Endothelial cell of umbilical vein (primary cell): Measurements from ENCODE around the gene CACNA1B. TPM values are rescaled to one million over a fixed set of nuclear protein-coding genes. Genes with fewer than 3 reads are reported as not detected.

Experiments used
- BruUV-seq: library from RNA; stranded (reverse); fragments of 400-500 nt; replicated peaks from 2 replicates; lab custom pipeline; 2021; lab: Mats Ljungman, UMichigan
- CTCF ChIA-PET: fragments of 300-600, 350-600 bp; sonication (Branson Sonifier 250); formaldehyde crosslinking; loops from one replicate; lab custom pipeline; 2021; ENCODE audit warnings: antibody characterized with exemption, inconsistent platforms; lab: Charles Lee
- POLR2A ChIA-PET: fragments of 300-600, 350-600 bp; sonication (Branson Sonifier 250); formaldehyde crosslinking; loops from one replicate; lab custom pipeline; 2021; ENCODE audit warnings: antibody characterized with exemption, inconsistent platforms; lab: Charles Lee
- DNase-seq: peaks from one replicate; pipeline ENCODE4 v3.0.0-alpha.2; 2011; ENCODE audit warnings: low read depth, low spot score
- FAIRE-seq: peaks from 2 replicates; lab custom pipeline; 2011; peaks lifted over from hg19 to GRCh38; lab: Jason Lieb, UNC
- H2AFZ ChIP-seq: 2 replicates; pipeline ENCODE4 v1.6.0; 2012; ENCODE audit warnings: low read depth, low read length, control low read depth, inconsistent platforms
- H3K27ac ChIP-seq: 2 replicates; pipeline ENCODE4 v1.5.1; 2011; ENCODE audit warnings: low read depth, mild to moderate bottlenecking, control low read depth, low read length, moderate library complexity; ENCODE audit not compliant: insufficient read depth
- H3K27me3 ChIP-seq, 2 experiments: 2 replicates each; pipeline versions ENCODE4 v1.6.0 to v1.6.1; 2011; ENCODE audit warnings: low read length in 2 of 2, mixed read lengths in 1 of 2; ENCODE audit not compliant: control insufficient read depth in 2 of 2, insufficient read depth in 2 of 2
- H3K36me3 ChIP-seq, 2 experiments: 2 replicates in 1 of 2; 3 replicates in 1 of 2; pipeline ENCODE4 v1.5.1; 2011; ENCODE audit warnings: low read length in 2 of 2, mild to moderate bottlenecking in 1 of 2, moderate library complexity in 1 of 2; ENCODE audit not compliant: control insufficient read depth in 2 of 2, insufficient read depth in 2 of 2; ENCODE audit errors: extremely low read depth in 1 of 2
- H3K4me1 ChIP-seq: 3 replicates; pipeline ENCODE4 v1.5.1; 2011; ENCODE audit warnings: mild to moderate bottlenecking, low read length; ENCODE audit not compliant: control insufficient read depth, insufficient read depth; ENCODE audit errors: extremely low read depth
- H3K4me2 ChIP-seq: 2 replicates; pipeline ENCODE4 v1.6.1; 2011; ENCODE audit warnings: low read length, control low read depth, mixed read lengths; ENCODE audit not compliant: insufficient read depth
- H3K4me3 ChIP-seq, 3 experiments: fragments of 200-600 bp in 1 of 3; sonication (generic), shearing (Covaris generic) in 1 of 3; replicated peaks in 1 of 3; 2 replicates each; pipeline ENCODE4 v1.5.1; 2011 to 2016; ENCODE audit warnings: control low read depth in 3 of 3, low read length in 3 of 3, mild to moderate bottlenecking in 2 of 3, inconsistent platforms in 1 of 3, low read depth in 1 of 3, moderate library complexity in 1 of 3; ENCODE audit not compliant: insufficient read depth in 1 of 3
- H3K79me2 ChIP-seq: 2 replicates; pipeline ENCODE4 v1.6.0; 2012; ENCODE audit warnings: low read length, inconsistent platforms; ENCODE audit not compliant: control insufficient read depth, insufficient read depth
- H3K9ac ChIP-seq: replicated peaks from 2 replicates; pipeline ENCODE3; 2011; ENCODE audit warnings: low read length, control low read depth; ENCODE audit not compliant: insufficient read depth; ENCODE audit errors: extremely low read depth
- H3K9me1 ChIP-seq: replicated peaks from 3 replicates; pipeline ENCODE4 v1.6.0; 2011; ENCODE audit warnings: mild to moderate bottlenecking, low read length; ENCODE audit not compliant: control insufficient read depth, insufficient read depth; ENCODE audit errors: extremely low read depth
- H3K9me3 ChIP-seq: replicated peaks from 2 replicates; pipeline ENCODE4 v1.5.1; 2012; ENCODE audit warnings: low read length, inconsistent platforms; ENCODE audit not compliant: control insufficient read depth, insufficient read depth
- H4K20me1 ChIP-seq: replicated peaks from 2 replicates; pipeline ENCODE3; 2011; ENCODE audit warnings: mild to moderate bottlenecking, low read length; ENCODE audit not compliant: control insufficient read depth, insufficient read depth; ENCODE audit errors: extremely low read depth
- CTCF ChIP-seq, 2 donors: IDR thresholded peaks; 1 replicate in 1 of 2; 2 replicates in 1 of 2; pipeline ENCODE4 v1.5.1; 2011; ENCODE audit warnings: low read length in 2 of 2, mild to moderate bottlenecking in 2 of 2, moderate library complexity in 2 of 2, control low read depth in 1 of 2, inconsistent platforms in 1 of 2, low read depth in 1 of 2; ENCODE audit not compliant: insufficient read depth in 1 of 2; ENCODE audit errors: extremely low read depth in 1 of 2
- EZH2 ChIP-seq: IDR thresholded peaks from 2 replicates; pipeline ENCODE4 v1.6.1; 2012; ENCODE audit warnings: borderline replicate concordance, low read depth, mild to moderate bottlenecking, moderate library complexity, low read length, inconsistent platforms; ENCODE audit not compliant: severe bottlenecking
- FOS ChIP-seq: IDR thresholded peaks from 2 replicates; pipeline ENCODE4 v1.6.1; 2011; ENCODE audit warnings: mild to moderate bottlenecking, low read length, moderate library complexity, borderline replicate concordance; ENCODE audit not compliant: insufficient read depth
- GATA2 ChIP-seq: IDR thresholded peaks from 2 replicates; pipeline ENCODE4 v1.7.0; 2011; ENCODE audit warnings: low read depth, mild to moderate bottlenecking, moderate library complexity, mixed read lengths, low read length; ENCODE audit not compliant: insufficient read length, insufficient read depth
- JUN ChIP-seq: IDR thresholded peaks from 2 replicates; pipeline ENCODE4 v1.6.1; 2011; ENCODE audit warnings: borderline replicate concordance, low read depth; ENCODE audit not compliant: insufficient read length, insufficient read depth
- MAX ChIP-seq: IDR thresholded peaks from 2 replicates; pipeline ENCODE4 v1.6.1; 2011; ENCODE audit not compliant: insufficient read depth, insufficient read length
- MYC ChIP-seq: IDR thresholded peaks from one replicate; pipeline ENCODE4 v1.6.1; 2011; ENCODE audit warnings: mild to moderate bottlenecking, low read depth, low read length
- POLR2A ChIP-seq: IDR thresholded peaks from 2 replicates; pipeline ENCODE4 v1.6.1; 2012; ENCODE audit warnings: low read depth, mild to moderate bottlenecking, control low read depth, low read length
- POLR2AphosphoS5 ChIP-seq: IDR thresholded peaks from 2 replicates; pipeline ENCODE4 v1.6.1; 2012; ENCODE audit warnings: low read depth, mild to moderate bottlenecking, control low read depth, low read length, moderate library complexity; ENCODE audit not compliant: insufficient read depth
- dilution Hi-C: fragments of 300-500 bp; cut with MboI; formaldehyde crosslinking; loops from one replicate; pipeline ENCODE4 v1.15.0; 2019; ENCODE audit warnings: low sequenced_read_pairs; ENCODE audit not compliant: extremely low pct_ligation_motif_present
- intact Hi-C: fragments of 100-400 bp; cut with micrococcal nuclease; formaldehyde crosslinking; loops from one replicate; pipeline ENCODE4 v1.10.0; 2022
- polyA plus RNA-seq, 4 experiments: library from polyadenylated mRNA; depleted of rRNA in 3 of 4; stranded (reverse) in 3 of 4; unstranded in 1 of 4; fragments of >200 nt; gene quantifications; 2 replicates each; pipeline versions ENCODE4 v1.2.1 to v1.2.3, GENCODE V29; 2011 to 2012; ENCODE audit warnings: missing spikeins in 1 of 4
- total RNA-seq: library from RNA; stranded (reverse); gene quantifications from 2 replicates; pipeline ENCODE4 v1.2.3, GENCODE V29; 2021

Gene CACNA1B
- total and polyA plus RNA-seq, 2 donors (not counting 3 experiments of a cell fraction or from before 2014, with no cell fraction given): 0.11 to 0.41 TPM

GRCh38 chr9:137828527-137829259 is 48.9 kb upstream of the CACNA1B start:
- intact Hi-C loops: no loop called here
- no TSS peak for BruUV-seq
- DNase-seq: no peak
- CTCF ChIA-PET: no interaction called here
- no peak overlapping the region for H3K9ac ChIP-seq
- TF ChIP-seq GATA2 (no peak), MAX (no peak)
- dilution Hi-C loops: no loop called here
- POLR2A ChIA-PET: no interaction called here
- H3K4me1 ChIP-seq: no peaks in the 10 kb centered on the region
- H2AFZ ChIP-seq: no peak overlapping the region
- H3K4me2 ChIP-seq: no peak overlapping the region
- no peak overlapping the region for H3K27ac ChIP-seq
- no peak for FAIRE-seq
- H3K79me2 ChIP-seq: no peaks in the 10 kb centered on the region
- H3K4me3 ChIP-seq: no peak overlapping the region
- no peaks in the 10 kb centered on the region for H3K9me1 ChIP-seq
- no peaks in the 10 kb centered on the region for H3K9me3 ChIP-seq
- no peaks in the 10 kb centered on the region for H4K20me1 ChIP-seq
- H3K27me3 ChIP-seq: no peaks in the 10 kb centered on the region
- H3K36me3 ChIP-seq: peaks cover 2 to 22% of the 10 kb centered on the region in 2 experiments

DNA sequence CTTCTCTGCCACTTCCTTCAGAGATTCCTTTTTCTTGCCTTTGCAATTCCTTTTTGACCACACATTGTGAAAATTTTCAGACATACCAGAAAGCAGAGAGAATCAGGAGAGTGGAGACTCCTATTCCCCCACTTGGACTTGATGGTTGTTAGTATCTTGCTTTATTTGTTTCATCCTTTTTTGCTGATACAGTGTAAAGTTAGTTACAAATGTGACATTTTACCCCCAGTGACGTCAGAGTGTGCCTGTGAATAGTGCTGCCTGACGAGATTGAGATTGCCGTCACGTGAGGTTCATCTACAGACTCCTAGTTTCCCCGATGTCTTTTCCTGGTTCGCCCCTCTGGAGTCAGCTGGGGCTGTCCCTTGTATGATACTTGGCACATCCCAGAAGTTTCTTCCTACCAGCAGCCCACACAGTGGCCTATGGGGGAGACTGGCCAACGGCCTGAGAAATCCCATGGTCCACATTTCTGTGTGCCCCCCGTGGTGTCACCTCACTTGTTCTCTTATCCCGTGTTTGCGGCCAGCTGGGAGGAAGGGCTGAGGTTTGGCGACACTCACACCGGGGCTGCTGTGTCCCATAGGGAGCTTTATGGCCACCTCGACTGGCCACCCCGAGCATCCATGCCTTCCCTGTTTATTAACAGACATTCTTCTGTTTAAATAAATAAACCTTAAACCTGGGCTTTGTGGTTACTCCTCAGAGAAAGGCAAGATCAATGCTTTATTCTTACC is 48.2 kb upstream of the CACNA1B start:
- POLR2A ChIA-PET: no interaction called here
- dilution Hi-C loops (no loop called here), intact Hi-C loops (no loop called here)
- no peak overlapping the region for H2AFZ ChIP-seq
- no peak overlapping the region for H3K9ac ChIP-seq
- H3K4me1 ChIP-seq: no peaks in the 10 kb centered on the region
- H3K9me3 ChIP-seq: no peaks in the 10 kb centered on the region
- H3K36me3 ChIP-seq: peaks cover 2 to 20% of the 10 kb centered on the region in 2 experiments
- DNase-seq: no peak
- no peaks in the 10 kb centered on the region for H3K79me2 ChIP-seq
- H3K9me1 ChIP-seq: no peaks in the 10 kb centered on the region
- TF ChIP-seq FOS: no peak
- no peak for TF ChIP-seq MYC
- no peak for TF ChIP-seq POLR2A
- TF ChIP-seq POLR2AphosphoS5: no peak
- TF ChIP-seq GATA2: no peak
- no peak for TF ChIP-seq MAX
- no peak for TF ChIP-seq CTCF (IDR thresholded peaks at IDR 0.05; ENCODE audit: extremely low read depth in 1 of 2, insufficient read depth in 1 of 2, low read depth in 1 of 2, low read length in 2 of 2)
- TF ChIP-seq EZH2: no peak
- TF ChIP-seq JUN: no peak
- FAIRE-seq: no peak
- H3K27me3 ChIP-seq: no peaks in the 10 kb centered on the region
- H3K4me2 ChIP-seq: no peak overlapping the region
- no peak overlapping the region for H3K27ac ChIP-seq
- BruUV-seq: no TSS peak
- no peaks in the 10 kb centered on the region for H4K20me1 ChIP-seq
- H3K4me3 ChIP-seq: no peak overlapping the region
- CTCF ChIA-PET: no interaction called here
